PFSK-1 (cell line): Measurements from ENCODE around the gene PTGER3.

ENCODE experiments used
- POLR2AphosphoS5 ChIP-seq: IDR thresholded peaks from 2 replicates; pipeline ENCODE4 v1.6.1; 2012; ENCODE audit warnings: low read depth, mild to moderate bottlenecking, control low read depth, low read length, moderate library complexity
- REST ChIP-seq, 2 experiments: IDR thresholded peaks; 2 replicates each; pipeline versions ENCODE4 v1.6.1 to v1.8.0; 2011 to 2012; ENCODE audit warnings: low read depth in 2 of 2, low read length in 2 of 2, control low read depth in 1 of 2, inconsistent platforms in 1 of 2, mild to moderate bottlenecking in 1 of 2, moderate library complexity in 1 of 2; ENCODE audit not compliant: insufficient read depth in 1 of 2
- TAF1 ChIP-seq: IDR thresholded peaks from 2 replicates; pipeline ENCODE4 v1.6.1; 2012; ENCODE audit warnings: low read length, control low read depth, borderline replicate concordance; ENCODE audit not compliant: insufficient read depth

GRCh38 chr1:70980361-70980760 lies 67.3 kb downstream of the PTGER3 start:
- TF ChIP-seq REST (IDR thresholded peaks at IDR 0.05; ENCODE audit: insufficient read depth in 1 of 2, low read depth in 2 of 2, low read length in 2 of 2) (no peak), TAF1 (no peak), POLR2AphosphoS5 (no peak)
